HepG2 (cell line): ENCODE results near the gene GMEB2. TPM values are rescaled to one million over a fixed set of nuclear protein-coding genes. Genes with fewer than 3 reads are reported as not detected.
A peak's percentile ranks its signal among the peaks of the same experiment; 100 is the strongest.

ENCODE experiments used
- CERS6 ChIP-seq: sonication (generic); formaldehyde crosslinking; IDR thresholded peaks from 2 replicates; pipeline ENCODE4 v1.5.0; 2020; ENCODE audit warnings: missing genetic modification reagents
- GLMP ChIP-seq: sonication (generic); formaldehyde crosslinking; IDR thresholded peaks from 2 replicates; pipeline ENCODE4 v1.9.0; 2021; ENCODE audit warnings: missing genetic modification reagents, mild to moderate bottlenecking, borderline replicate concordance
- GTF3A ChIP-seq: sonication (generic); formaldehyde crosslinking; conservative IDR thresholded peaks from 2 replicates; pipeline ENCODE4 v1.4.0; 2020; ENCODE audit warnings: mild to moderate bottlenecking, missing genetic modification reagents
- KMT2A ChIP-seq: sonication (generic); formaldehyde crosslinking; IDR thresholded peaks from 2 replicates; pipeline ENCODE4 v1.4.0; 2020; ENCODE audit warnings: missing genetic modification reagents
- PPARG ChIP-seq: conservative IDR thresholded peaks from 2 replicates; pipeline ENCODE4 v1.6.1; 2016; ENCODE audit warnings: missing biosample characterization, missing genetic modification reagents
- SMYD3 ChIP-seq: sonication (generic); formaldehyde crosslinking; IDR thresholded peaks from 2 replicates; pipeline ENCODE4 v1.8.1; 2023; ENCODE audit warnings: mild to moderate bottlenecking, missing genetic modification reagents
- SNAPC4 ChIP-seq: sonication (generic); formaldehyde crosslinking; IDR thresholded peaks from 2 replicates; pipeline ENCODE4 v1.4.0; 2020; ENCODE audit warnings: mild to moderate bottlenecking, missing genetic modification reagents
- TERF1 ChIP-seq: sonication (generic); formaldehyde crosslinking; IDR thresholded peaks from 2 replicates; pipeline ENCODE4 v1.8.0; 2022; ENCODE audit warnings: mild to moderate bottlenecking, missing genetic modification reagents, moderate library complexity
- THAP9 ChIP-seq: sonication (generic); formaldehyde crosslinking; IDR thresholded peaks from 2 replicates; pipeline ENCODE4; 2020; ENCODE audit warnings: missing genetic modification reagents, mild to moderate bottlenecking, borderline replicate concordance
- ZFP91 ChIP-seq: sonication (generic); formaldehyde crosslinking; IDR thresholded peaks from 2 replicates; pipeline ENCODE4 v1.9.0; 2022; ENCODE audit warnings: missing genetic modification reagents, mild to moderate bottlenecking, borderline replicate concordance
- ZMYM4 ChIP-seq: sonication (generic); formaldehyde crosslinking; IDR thresholded peaks from 2 replicates; pipeline ENCODE4 v1.8.1; 2023; ENCODE audit warnings: mild to moderate bottlenecking, missing genetic modification reagents
- ZNF24 ChIP-seq: fragments of 450-650 bp; IDR thresholded peaks from 2 replicates; pipeline ENCODE4 v1.6.1; 2017; ENCODE audit warnings: antibody characterized with exemption, mild to moderate bottlenecking
- ZNF570 ChIP-seq: sonication (generic); formaldehyde crosslinking; IDR thresholded peaks from 2 replicates; pipeline ENCODE4 v1.4.0; 2020; ENCODE audit warnings: mild to moderate bottlenecking, missing genetic modification reagents, borderline replicate concordance
- ZNF746 ChIP-seq: sonication (generic); formaldehyde crosslinking; IDR thresholded peaks from 2 replicates; pipeline ENCODE4 v1.8.0; 2022; ENCODE audit warnings: mild to moderate bottlenecking, missing genetic modification reagents
- polyA plus RNA-seq, 8 experiments: library from polyadenylated mRNA; depleted of rRNA in 3 of 8; stranded (reverse) in 7 of 8; unstranded in 1 of 8; fragments of >200 nt; fragmentation: Illumina TruSeq in 4 of 8; extraction: Trizol in 4 of 8; gene quantifications; 2 replicates each; pipeline versions ENCODE4 v1.2.1 to v1.2.3, GENCODE V29; 2011 to 2016; ENCODE audit warnings: low read depth in 4 of 8, missing spikeins in 1 of 8, mixed read lengths in 1 of 8; ENCODE audit not compliant: insufficient read depth in 1 of 8
- total RNA-seq, 5 experiments: library from RNA; depleted of rRNA; stranded (reverse); fragments of >200 nt; fragmentation: Illumina TruSeq; extraction: Trizol; gene quantifications; 2 replicates each; pipeline ENCODE4 v1.2.3, GENCODE V29; 2016; ENCODE audit warnings: low read depth in 1 of 5

GMEB2 gene
- total and polyA plus RNA-seq, 2 of the 13 experiments (the other 11 are each of a cell fraction or from before 2014, with no cell fraction given): 10.6 to 12.4 TPM

- peak; percentile 87; the same call in 1 of the 2 replicates for TF ChIP-seq THAP9 (CRISPR knock-in tag)
- TF ChIP-seq ZNF746 (CRISPR knock-in tag): no peak
- peak; percentile 38 for TF ChIP-seq GTF3A (CRISPR knock-in tag)
- TF ChIP-seq TERF1: no peak
- peak; percentile 91 for TF ChIP-seq ZFP91
- TF ChIP-seq SMYD3 (CRISPR knock-in tag): peak; percentile 95; the same call in 1 of the 2 replicates
- TF ChIP-seq KMT2A (CRISPR knock-in tag): peak; percentile 96
- TF ChIP-seq GLMP: no peak
- TF ChIP-seq ZMYM4: peak; percentile 84
- TF ChIP-seq PPARG (CRISPR knock-in tag): peak; percentile 88
- TF ChIP-seq CERS6 (CRISPR knock-in tag): no peak
- TF ChIP-seq ZNF570 (CRISPR knock-in tag): no peak
- 0 out of 2 replicates have a peak, but pooled peaks have one; percentile 48 for TF ChIP-seq ZNF24
- no peak for TF ChIP-seq SNAPC4
Observed at GRCh38 chr20:63628246-63628975, 1.5 kb upstream of the GMEB2 start (continued).
